Liver (tissue), 9 donors: Measurements from ENCODE around the gene AQP3. TPM values are rescaled to one million over a fixed set of nuclear protein-coding genes. Genes with fewer than 3 reads are reported as not detected.

ENCODE experiments used
- DNase-seq: peaks from one replicate; pipeline ENCODE4 v3.0.0-alpha.2; 2017; ENCODE audit warnings: low spot score
- H3K27ac ChIP-seq, 2 donors: one replicate each; pipeline ENCODE4 v1.7.0; 2013; ENCODE audit warnings: inconsistent platforms in 2 of 2, low read length in 2 of 2, control low read depth in 1 of 2, low read depth in 1 of 2, mild to moderate bottlenecking in 1 of 2
- H3K27me3 ChIP-seq, 4 donors: one replicate each; pipeline versions ENCODE4 v1.6.1 to v1.7.0; 2013; ENCODE audit warnings: low read length in 3 of 4, inconsistent platforms in 1 of 4, mild to moderate bottlenecking in 1 of 4, moderate library complexity in 1 of 4; ENCODE audit not compliant: control insufficient read depth in 4 of 4, insufficient read depth in 4 of 4
- H3K36me3 ChIP-seq, 4 donors: one replicate each; pipeline versions ENCODE4 v1.6.1 to v1.7.0; 2013; ENCODE audit warnings: low read length in 3 of 4, mild to moderate bottlenecking in 3 of 4, low read depth in 1 of 4, moderate library complexity in 1 of 4; ENCODE audit not compliant: control insufficient read depth in 4 of 4, insufficient read depth in 3 of 4
- H3K4me1 ChIP-seq, 4 donors: one replicate each; pipeline versions ENCODE4 v1.6.1 to v1.7.0; 2013; ENCODE audit warnings: low read length in 3 of 4, mild to moderate bottlenecking in 3 of 4, moderate library complexity in 1 of 4; ENCODE audit not compliant: control insufficient read depth in 4 of 4, insufficient read depth in 4 of 4
- H3K4me3 ChIP-seq, 3 donors: one replicate each; pipeline versions ENCODE4 v1.6.1 to v1.7.0; 2013; ENCODE audit warnings: low read length in 3 of 3, control low read depth in 1 of 3, low read depth in 1 of 3, mild to moderate bottlenecking in 1 of 3
- H3K9ac ChIP-seq, 2 donors: one replicate each; pipeline ENCODE4 v1.7.0; 2013; ENCODE audit warnings: low read length in 2 of 2, mild to moderate bottlenecking in 2 of 2, moderate library complexity in 2 of 2, control low read depth in 1 of 2, low read depth in 1 of 2
- H3K9me3 ChIP-seq, 4 donors: one replicate each; pipeline versions ENCODE4 v1.6.1 to v1.7.0; 2013; ENCODE audit warnings: low read length in 3 of 4; ENCODE audit not compliant: control insufficient read depth in 4 of 4
- FOXA1 ChIP-seq: IDR thresholded peaks from 2 replicates; pipeline ENCODE4 v1.6.1; 2016; ENCODE audit warnings: antibody characterized with exemption
- FOXA2 ChIP-seq: IDR thresholded peaks from 2 replicates; pipeline ENCODE4 v1.6.1; 2016; ENCODE audit warnings: antibody characterized with exemption
- HNF4A ChIP-seq, 2 donors: conservative IDR thresholded peaks; 2 replicates each; pipeline ENCODE4 v1.6.1; 2016; ENCODE audit warnings: antibody characterized with exemption in 2 of 2, mild to moderate bottlenecking in 2 of 2
- HNF4G ChIP-seq: IDR thresholded peaks from 2 replicates; pipeline ENCODE4 v1.6.1; 2016; ENCODE audit warnings: antibody characterized with exemption
- JUND ChIP-seq, 2 donors: IDR thresholded peaks; 2 replicates each; pipeline ENCODE4 v1.6.1; 2016; ENCODE audit warnings: antibody characterized with exemption in 2 of 2
- NR2F2 ChIP-seq: IDR thresholded peaks from 2 replicates; pipeline ENCODE4 v1.6.1; 2016; ENCODE audit warnings: antibody characterized with exemption
- SP1 ChIP-seq: IDR thresholded peaks from 2 replicates; pipeline ENCODE4 v1.6.1; 2018; ENCODE audit warnings: antibody characterized with exemption, mild to moderate bottlenecking
- TAF1 ChIP-seq: conservative IDR thresholded peaks from 2 replicates; pipeline ENCODE4 v1.6.1; 2016; ENCODE audit warnings: antibody characterized with exemption, mild to moderate bottlenecking
- YY1 ChIP-seq: IDR thresholded peaks from 2 replicates; pipeline ENCODE4 v1.6.1; 2016; ENCODE audit warnings: antibody characterized with exemption, mild to moderate bottlenecking
- WGBS: extraction: QIAGEN DNeasy Blood & Tissue Kit; methylation state at CpG from one replicate; pipeline ENCODE4 v1.1.7; 2013; 5-methylcytosine and 5-hydroxymethylcytosine counted together
- polyA plus RNA-seq, 2 donors: library from polyadenylated mRNA; stranded (reverse) in 1 of 2; unstranded in 1 of 2; fragments of 200-250 nt in 1 of 2; fragments of >200 nt in 1 of 2; fragmentation: Nextera tagmentation in 1 of 2; extraction: Ambion mirVana in 1 of 2; gene quantifications; one replicate each; pipeline versions ENCODE4 v1.2.1 to v1.2.3, GENCODE V29; 2013 to 2015
- total RNA-seq, 2 donors: library from RNA; depleted of rRNA; stranded (reverse); fragments of >200 nt; gene quantifications; one replicate each; pipeline ENCODE4 v1.2.3, GENCODE V29; 2014
- TF ChIP-seq, protein P1 (sequence below): fragments of 150-350 bp; IDR thresholded peaks from 2 replicates; pipeline ENCODE4 v1.5.1; 2017; ENCODE audit warnings: improper control_type of control experiment, low read depth, low read length; ENCODE audit not compliant: missing input control
- TF ChIP-seq, protein P2 (sequence below): IDR thresholded peaks from 2 replicates; pipeline ENCODE4 v1.6.1; 2016; ENCODE audit warnings: antibody characterized with exemption, mild to moderate bottlenecking
- TF ChIP-seq, protein P3 (sequence below): IDR thresholded peaks from 2 replicates; pipeline ENCODE4 v1.6.1; 2016; ENCODE audit warnings: antibody characterized with exemption
- TF ChIP-seq, protein P4 (sequence below): IDR thresholded peaks from 2 replicates; pipeline ENCODE4 v1.6.1; 2016; ENCODE audit warnings: antibody characterized with exemption
- donor health status: healthy.
- donor health status: healthy.
- donor health status: healthy.
- donor health status: healthy.
- donor health status: healthy.

Gene AQP3
- total and polyA plus RNA-seq, 4 donors: 60.5 to 124 (median 87.4) TPM

DNA sequence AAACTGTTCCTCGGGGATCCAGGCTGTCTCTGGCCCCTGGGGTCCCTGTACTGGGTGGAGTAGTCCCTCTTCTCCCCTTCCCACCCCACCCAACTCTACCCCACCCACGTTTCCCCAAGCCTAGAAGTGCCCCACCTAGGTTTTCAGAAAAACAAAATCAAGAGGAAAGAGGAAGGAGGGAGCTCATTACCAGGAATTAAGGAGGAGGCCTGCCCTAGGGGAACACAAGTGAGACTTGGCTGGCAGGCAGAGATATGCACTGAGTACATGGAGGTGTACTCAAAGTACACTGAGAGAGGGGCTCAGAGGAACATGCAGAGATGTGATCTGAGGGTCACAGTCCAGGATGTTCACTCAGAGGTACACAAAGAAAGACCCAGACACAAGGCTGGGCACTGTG lies 10.2 kb downstream of the AQP3 start:
- H3K36me3 ChIP-seq: peaks cover 5 to 12% (median 8%) of the 10 kb centered on the region in 4 donors
- H3K4me1 ChIP-seq: no peaks in the 10 kb centered on the region
- no peak overlapping the region for H3K4me3 ChIP-seq
- no peaks in the 10 kb centered on the region for H3K9me3 ChIP-seq
- TF ChIP-seq FOXA2 (no peak), SP1 (no peak), HNF4A (conservative IDR thresholded peaks at IDR 0.05) (no peak), YY1 (no peak), TAF1 (no peak), HNF4G (no peak), JUND (IDR thresholded peaks at IDR 0.05) (no peak), FOXA1 (no peak)
- TF ChIP-seq, protein P1, sequence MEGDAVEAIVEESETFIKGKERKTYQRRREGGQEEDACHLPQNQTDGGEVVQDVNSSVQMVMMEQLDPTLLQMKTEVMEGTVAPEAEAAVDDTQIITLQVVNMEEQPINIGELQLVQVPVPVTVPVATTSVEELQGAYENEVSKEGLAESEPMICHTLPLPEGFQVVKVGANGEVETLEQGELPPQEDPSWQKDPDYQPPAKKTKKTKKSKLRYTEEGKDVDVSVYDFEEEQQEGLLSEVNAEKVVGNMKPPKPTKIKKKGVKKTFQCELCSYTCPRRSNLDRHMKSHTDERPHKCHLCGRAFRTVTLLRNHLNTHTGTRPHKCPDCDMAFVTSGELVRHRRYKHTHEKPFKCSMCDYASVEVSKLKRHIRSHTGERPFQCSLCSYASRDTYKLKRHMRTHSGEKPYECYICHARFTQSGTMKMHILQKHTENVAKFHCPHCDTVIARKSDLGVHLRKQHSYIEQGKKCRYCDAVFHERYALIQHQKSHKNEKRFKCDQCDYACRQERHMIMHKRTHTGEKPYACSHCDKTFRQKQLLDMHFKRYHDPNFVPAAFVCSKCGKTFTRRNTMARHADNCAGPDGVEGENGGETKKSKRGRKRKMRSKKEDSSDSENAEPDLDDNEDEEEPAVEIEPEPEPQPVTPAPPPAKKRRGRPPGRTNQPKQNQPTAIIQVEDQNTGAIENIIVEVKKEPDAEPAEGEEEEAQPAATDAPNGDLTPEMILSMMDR: no peak
- TF ChIP-seq, protein P2, sequence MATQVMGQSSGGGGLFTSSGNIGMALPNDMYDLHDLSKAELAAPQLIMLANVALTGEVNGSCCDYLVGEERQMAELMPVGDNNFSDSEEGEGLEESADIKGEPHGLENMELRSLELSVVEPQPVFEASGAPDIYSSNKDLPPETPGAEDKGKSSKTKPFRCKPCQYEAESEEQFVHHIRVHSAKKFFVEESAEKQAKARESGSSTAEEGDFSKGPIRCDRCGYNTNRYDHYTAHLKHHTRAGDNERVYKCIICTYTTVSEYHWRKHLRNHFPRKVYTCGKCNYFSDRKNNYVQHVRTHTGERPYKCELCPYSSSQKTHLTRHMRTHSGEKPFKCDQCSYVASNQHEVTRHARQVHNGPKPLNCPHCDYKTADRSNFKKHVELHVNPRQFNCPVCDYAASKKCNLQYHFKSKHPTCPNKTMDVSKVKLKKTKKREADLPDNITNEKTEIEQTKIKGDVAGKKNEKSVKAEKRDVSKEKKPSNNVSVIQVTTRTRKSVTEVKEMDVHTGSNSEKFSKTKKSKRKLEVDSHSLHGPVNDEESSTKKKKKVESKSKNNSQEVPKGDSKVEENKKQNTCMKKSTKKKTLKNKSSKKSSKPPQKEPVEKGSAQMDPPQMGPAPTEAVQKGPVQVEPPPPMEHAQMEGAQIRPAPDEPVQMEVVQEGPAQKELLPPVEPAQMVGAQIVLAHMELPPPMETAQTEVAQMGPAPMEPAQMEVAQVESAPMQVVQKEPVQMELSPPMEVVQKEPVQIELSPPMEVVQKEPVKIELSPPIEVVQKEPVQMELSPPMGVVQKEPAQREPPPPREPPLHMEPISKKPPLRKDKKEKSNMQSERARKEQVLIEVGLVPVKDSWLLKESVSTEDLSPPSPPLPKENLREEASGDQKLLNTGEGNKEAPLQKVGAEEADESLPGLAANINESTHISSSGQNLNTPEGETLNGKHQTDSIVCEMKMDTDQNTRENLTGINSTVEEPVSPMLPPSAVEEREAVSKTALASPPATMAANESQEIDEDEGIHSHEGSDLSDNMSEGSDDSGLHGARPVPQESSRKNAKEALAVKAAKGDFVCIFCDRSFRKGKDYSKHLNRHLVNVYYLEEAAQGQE: no peak
- TF ChIP-seq, protein P3, sequence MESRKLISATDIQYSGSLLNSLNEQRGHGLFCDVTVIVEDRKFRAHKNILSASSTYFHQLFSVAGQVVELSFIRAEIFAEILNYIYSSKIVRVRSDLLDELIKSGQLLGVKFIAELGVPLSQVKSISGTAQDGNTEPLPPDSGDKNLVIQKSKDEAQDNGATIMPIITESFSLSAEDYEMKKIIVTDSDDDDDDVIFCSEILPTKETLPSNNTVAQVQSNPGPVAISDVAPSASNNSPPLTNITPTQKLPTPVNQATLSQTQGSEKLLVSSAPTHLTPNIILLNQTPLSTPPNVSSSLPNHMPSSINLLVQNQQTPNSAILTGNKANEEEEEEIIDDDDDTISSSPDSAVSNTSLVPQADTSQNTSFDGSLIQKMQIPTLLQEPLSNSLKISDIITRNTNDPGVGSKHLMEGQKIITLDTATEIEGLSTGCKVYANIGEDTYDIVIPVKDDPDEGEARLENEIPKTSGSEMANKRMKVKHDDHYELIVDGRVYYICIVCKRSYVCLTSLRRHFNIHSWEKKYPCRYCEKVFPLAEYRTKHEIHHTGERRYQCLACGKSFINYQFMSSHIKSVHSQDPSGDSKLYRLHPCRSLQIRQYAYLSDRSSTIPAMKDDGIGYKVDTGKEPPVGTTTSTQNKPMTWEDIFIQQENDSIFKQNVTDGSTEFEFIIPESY: no peak
- TF ChIP-seq, protein P4, sequence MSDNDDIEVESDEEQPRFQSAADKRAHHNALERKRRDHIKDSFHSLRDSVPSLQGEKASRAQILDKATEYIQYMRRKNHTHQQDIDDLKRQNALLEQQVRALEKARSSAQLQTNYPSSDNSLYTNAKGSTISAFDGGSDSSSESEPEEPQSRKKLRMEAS: no peak
- no peak for DNase-seq
- WGBS: 72% methylated on average over 2 of the region's 2 CpGs
- no peak overlapping the region for H3K27ac ChIP-seq
- H3K9ac ChIP-seq: no peak overlapping the region
- H3K27me3 ChIP-seq: no peaks in the 10 kb centered on the region

DNA sequence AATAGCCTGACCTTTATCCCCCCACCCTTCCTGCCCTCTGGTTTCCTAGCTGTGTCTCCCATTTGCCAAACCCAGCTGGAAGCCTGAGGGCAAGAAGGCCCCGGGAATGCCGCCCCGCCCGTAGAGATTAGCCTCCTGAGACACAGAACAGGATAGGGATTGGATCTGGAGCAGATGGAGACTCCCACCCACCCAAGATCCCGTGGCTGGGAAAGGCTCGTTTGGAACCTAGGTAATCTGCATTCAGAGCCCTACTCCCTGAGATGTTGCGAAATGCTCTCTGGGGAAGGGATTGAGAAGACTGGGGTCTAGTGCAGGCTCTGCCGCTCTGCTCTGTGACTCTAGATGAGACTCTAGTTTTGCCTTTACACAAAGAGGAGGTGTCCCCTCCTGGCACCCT lies 10.9 kb downstream of the AQP3 start:
- no peaks in the 10 kb centered on the region for H3K9me3 ChIP-seq
- 69% methylated on average over 8 of the region's 8 CpGs for WGBS
- no peaks in the 10 kb centered on the region for H3K4me1 ChIP-seq
- H3K4me3 ChIP-seq: no peak overlapping the region
- no peaks in the 10 kb centered on the region for H3K27me3 ChIP-seq
- H3K9ac ChIP-seq: no peak overlapping the region
- no peak for DNase-seq
- TF ChIP-seq, protein P4: no peak
- TF ChIP-seq FOXA1 (no peak), SP1 (no peak), NR2F2 (peak; percentile 38)
- H3K27ac ChIP-seq: no peak overlapping the region
- H3K36me3 ChIP-seq: peaks cover 2 to 6% (median 2%) of the 10 kb centered on the region in 4 donors
